Uterus (tissue), 4 donors: Measurements from ENCODE around the gene TBX2. TPM values are rescaled to one million over a fixed set of nuclear protein-coding genes. Genes with fewer than 3 reads are reported as not detected.
"Not testable (repeated sequence)": the region's sequence is repeated elsewhere in the genome, so short reads cannot be mapped to it uniquely, and the experiment has no call there.

Experiments used
- DNase-seq, 2 donors: peaks; one replicate each; pipeline ENCODE4 v3.0.0-alpha.2; 2019 to 2020
- H3K27ac ChIP-seq, 2 donors: fragments of 200-600 bp; sonication (generic); 1 replicate in 1 of 2; 2 replicates in 1 of 2; pipeline ENCODE4 v1.5.1; 2016 to 2018
- H3K27me3 ChIP-seq, 2 donors: fragments of 200-600 bp; sonication (generic); one replicate each; pipeline ENCODE4 v1.5.1; 2018 to 2019; ENCODE audit warnings: control low read depth in 1 of 2
- H3K36me3 ChIP-seq, 2 donors: fragments of 200-600 bp; sonication (generic); one replicate each; pipeline ENCODE4 v1.5.1; 2019; ENCODE audit warnings: control low read depth in 1 of 2
- H3K4me1 ChIP-seq, 2 donors: fragments of 200-600 bp; sonication (generic); one replicate each; pipeline ENCODE4 v1.5.1; 2018 to 2019; ENCODE audit warnings: control low read depth in 1 of 2
- H3K4me3 ChIP-seq, 2 donors: fragments of 200-600 bp; sonication (generic); 1 replicate in 1 of 2; 2 replicates in 1 of 2; pipeline ENCODE4 v1.5.1; 2018 to 2019; ENCODE audit warnings: mild to moderate bottlenecking in 1 of 2
- H3K9me3 ChIP-seq, 2 donors: fragments of 200-600 bp; sonication (generic); one replicate each; pipeline ENCODE4 v1.5.1; 2019; ENCODE audit warnings: control low read depth in 1 of 2
- POLR2A ChIP-seq, 2 donors: fragments of 450-650 bp; IDR thresholded peaks; one replicate each; pipeline ENCODE4 v1.6.1; 2016; ENCODE audit warnings: antibody characterized with exemption in 2 of 2, mild to moderate bottlenecking in 1 of 2, moderate library complexity in 1 of 2
- intact Hi-C: fragments of 100-400 bp; cut with DNase I; formaldehyde crosslinking; loops from one replicate; pipeline ENCODE4 v1.15.1; 2023; ENCODE audit warnings: low total_unique reads
- total RNA-seq, 4 donors: library from RNA; depleted of rRNA in 3 of 4; stranded (reverse); fragments of >200 nt in 3 of 4; gene quantifications; one replicate each; pipeline versions ENCODE4 v1.1.0 to v1.2.4, GENCODE V29; 2014 to 2023
- TF ChIP-seq, protein P1 (sequence below), 4 experiments: fragments of 200-600 bp in 2 of 4; fragments of 450-650 bp in 2 of 4; sonication (generic) in 2 of 4; IDR thresholded peaks; one replicate each; pipeline ENCODE4 v1.5.1; 2016 to 2019; ENCODE audit warnings: antibody characterized with exemption in 4 of 4, mild to moderate bottlenecking in 2 of 4, moderate library complexity in 1 of 4
- donor health status: DM: yes; HTN: yes; CAD: no.

TBX2 gene
- total RNA-seq, 4 donors from 2014 or later, result 0.29 to 40.5 (median 27.4) TPM

DNA sequence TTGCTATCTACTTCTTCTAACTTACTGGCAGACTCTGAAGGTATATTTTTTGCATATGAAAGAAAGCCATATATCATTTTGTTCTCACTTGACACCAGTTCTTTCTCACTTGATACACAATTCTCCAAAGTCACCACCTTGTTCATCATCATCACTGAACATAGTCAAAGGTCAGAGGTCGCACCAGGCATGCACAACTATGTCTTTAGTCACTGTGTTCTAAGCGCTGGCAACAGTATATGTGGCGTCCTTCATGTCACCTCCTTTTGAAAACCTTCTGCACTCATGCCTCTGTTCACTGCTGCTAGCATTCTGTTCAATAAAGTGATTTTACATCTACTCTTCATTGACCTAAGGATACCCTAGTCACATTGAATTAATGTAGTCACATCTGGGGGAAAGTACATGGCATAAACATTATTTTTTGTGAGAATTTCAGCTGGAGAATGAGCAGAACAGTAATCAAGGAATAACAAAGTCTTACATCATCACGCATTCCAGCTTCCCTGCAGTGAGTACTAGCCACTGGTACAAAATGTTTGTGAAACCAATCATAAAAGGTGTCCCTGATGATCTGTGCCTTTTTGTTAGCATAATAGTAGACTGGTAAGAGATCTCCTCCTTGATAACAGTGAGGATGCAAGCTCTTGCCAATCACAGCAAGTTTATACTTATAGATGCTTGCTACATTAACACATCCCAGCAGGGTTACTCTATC lies 32.1 kb downstream of the TBX2 start:
- no peaks in the 10 kb centered on the region for H3K4me1 ChIP-seq
- H3K9me3 ChIP-seq, result no peaks in the 10 kb centered on the region
- no peak for TF ChIP-seq POLR2A (IDR thresholded peaks at IDR 0.05)
- TF ChIP-seq, protein P1, sequence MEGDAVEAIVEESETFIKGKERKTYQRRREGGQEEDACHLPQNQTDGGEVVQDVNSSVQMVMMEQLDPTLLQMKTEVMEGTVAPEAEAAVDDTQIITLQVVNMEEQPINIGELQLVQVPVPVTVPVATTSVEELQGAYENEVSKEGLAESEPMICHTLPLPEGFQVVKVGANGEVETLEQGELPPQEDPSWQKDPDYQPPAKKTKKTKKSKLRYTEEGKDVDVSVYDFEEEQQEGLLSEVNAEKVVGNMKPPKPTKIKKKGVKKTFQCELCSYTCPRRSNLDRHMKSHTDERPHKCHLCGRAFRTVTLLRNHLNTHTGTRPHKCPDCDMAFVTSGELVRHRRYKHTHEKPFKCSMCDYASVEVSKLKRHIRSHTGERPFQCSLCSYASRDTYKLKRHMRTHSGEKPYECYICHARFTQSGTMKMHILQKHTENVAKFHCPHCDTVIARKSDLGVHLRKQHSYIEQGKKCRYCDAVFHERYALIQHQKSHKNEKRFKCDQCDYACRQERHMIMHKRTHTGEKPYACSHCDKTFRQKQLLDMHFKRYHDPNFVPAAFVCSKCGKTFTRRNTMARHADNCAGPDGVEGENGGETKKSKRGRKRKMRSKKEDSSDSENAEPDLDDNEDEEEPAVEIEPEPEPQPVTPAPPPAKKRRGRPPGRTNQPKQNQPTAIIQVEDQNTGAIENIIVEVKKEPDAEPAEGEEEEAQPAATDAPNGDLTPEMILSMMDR (IDR thresholded peaks at IDR 0.05), result no peak
- H3K27ac ChIP-seq, result no peak overlapping the region
- no peaks in the 10 kb centered on the region for H3K36me3 ChIP-seq
- intact Hi-C loops, result no loop called here
- peaks cover 0 to 4% of the 10 kb centered on the region in 2 donors for H3K27me3 ChIP-seq
- no peak overlapping the region for H3K4me3 ChIP-seq
- DNase-seq, result no peak

DNA sequence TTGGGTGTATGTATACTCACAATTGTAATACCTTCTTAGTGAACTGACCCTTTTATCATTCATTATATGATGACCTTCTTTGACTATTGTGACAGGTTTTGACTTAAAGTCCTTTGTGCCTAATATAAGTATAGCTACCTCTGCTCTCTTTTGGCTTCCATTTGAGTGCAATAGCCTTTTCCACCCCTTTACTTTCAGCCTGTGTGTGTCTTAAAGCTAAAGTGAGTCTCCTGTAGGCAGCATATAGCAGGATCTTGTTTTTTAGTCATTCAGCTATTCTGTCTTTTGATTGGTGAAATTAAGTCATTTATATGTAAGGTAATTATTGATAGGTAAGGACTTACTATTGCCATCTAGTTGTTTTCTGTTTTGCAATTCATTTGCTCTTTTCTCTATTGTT lies 36.6 kb downstream of the TBX2 start:
- Histone ChIP-seq H3K4me1 (no peaks in the 10 kb centered on the region), H3K27ac (no peak overlapping the region), H3K9me3 (peaks cover 0 to 9% of the 10 kb centered on the region in 2 donors), H3K27me3 (peaks cover 0 to 4% of the 10 kb centered on the region in 2 donors), H3K4me3 (no peak overlapping the region), H3K36me3 (no peaks in the 10 kb centered on the region)
- intact Hi-C loops, result no loop called here
- no peak for DNase-seq
- TF ChIP-seq, protein P1 (IDR thresholded peaks at IDR 0.05), result no peak
- no peak for TF ChIP-seq POLR2A (IDR thresholded peaks at IDR 0.05)

DNA sequence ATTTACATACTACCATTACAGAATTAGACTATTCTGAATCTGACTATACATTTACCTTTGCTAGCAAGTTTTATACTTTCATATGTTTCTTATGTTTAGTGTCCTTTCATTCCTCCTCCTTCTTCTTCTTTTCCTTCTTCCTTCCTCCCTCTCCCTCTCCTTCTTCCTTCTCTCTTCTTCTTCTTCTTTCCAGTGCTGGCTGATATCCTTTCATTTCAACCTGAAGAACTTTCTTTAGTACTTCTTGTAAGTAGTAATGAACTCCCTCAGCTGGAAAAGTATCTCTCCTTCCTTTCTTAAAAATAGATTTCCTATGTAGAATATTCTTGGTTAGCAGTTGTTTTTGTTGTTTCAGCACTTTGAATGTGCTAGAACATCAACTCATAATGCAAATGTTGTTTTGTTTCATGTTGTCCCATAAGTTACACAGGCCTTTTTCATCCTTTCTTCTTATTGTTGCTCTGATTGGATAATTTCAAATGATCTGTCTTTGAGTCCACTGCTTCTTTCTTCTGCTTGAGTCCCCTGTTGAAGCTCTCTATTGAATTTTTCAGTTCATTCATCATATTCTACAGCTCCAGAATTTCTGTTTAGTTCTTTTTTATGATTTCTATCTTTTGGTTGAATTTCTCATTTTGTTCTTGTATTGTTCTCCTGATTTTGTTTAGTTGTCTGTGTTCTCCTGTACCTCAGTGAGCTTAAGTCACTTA lies 37.5 kb downstream of the TBX2 start:
- Histone ChIP-seq H3K4me3 (no peak overlapping the region), H3K9me3 (peaks cover 0 to 9% of the 10 kb centered on the region in 2 donors), H3K4me1 (no peaks in the 10 kb centered on the region), H3K27me3 (peaks cover 0 to 4% of the 10 kb centered on the region in 2 donors), H3K36me3 (no peaks in the 10 kb centered on the region), H3K27ac (no peak overlapping the region)
- TF ChIP-seq, protein P1 (IDR thresholded peaks at IDR 0.05), result no peak
- TF ChIP-seq POLR2A (IDR thresholded peaks at IDR 0.05), result no peak
- DNase-seq, result no peak
- intact Hi-C loops, result no loop called here

DNA sequence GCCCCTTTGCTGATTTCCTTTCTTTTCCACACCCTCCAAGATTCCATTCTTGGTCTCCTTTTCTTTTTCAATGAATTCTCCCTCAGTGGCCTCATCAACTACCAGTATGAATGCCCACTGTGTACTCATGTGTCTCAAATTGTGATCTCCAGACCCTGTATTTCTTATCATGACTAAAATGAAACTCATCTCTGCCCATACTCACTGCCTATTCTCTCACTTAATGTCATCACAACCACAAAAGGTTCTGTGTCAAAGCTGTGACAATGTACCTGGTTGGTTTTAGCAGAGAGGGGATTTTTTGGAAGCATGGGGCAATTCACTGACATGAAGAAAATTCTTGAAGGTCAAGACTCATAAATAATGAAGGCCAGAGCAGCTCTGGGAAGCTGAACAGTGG lies 41.1 kb downstream of the TBX2 start:
- peaks cover 0 to 4% of the 10 kb centered on the region in 2 donors for H3K27me3 ChIP-seq
- H3K4me1 ChIP-seq, result no peaks in the 10 kb centered on the region
- H3K36me3 ChIP-seq, result no peaks in the 10 kb centered on the region
- intact Hi-C loops, result no loop called here
- H3K27ac ChIP-seq, result no peak overlapping the region
- H3K9me3 ChIP-seq, result peaks cover 0 to 9% of the 10 kb centered on the region in 2 donors
- TF ChIP-seq, protein P1 (IDR thresholded peaks at IDR 0.05), result no peak
- no peak for TF ChIP-seq POLR2A (IDR thresholded peaks at IDR 0.05)
- no peak overlapping the region for H3K4me3 ChIP-seq
- DNase-seq, result no peak

DNA sequence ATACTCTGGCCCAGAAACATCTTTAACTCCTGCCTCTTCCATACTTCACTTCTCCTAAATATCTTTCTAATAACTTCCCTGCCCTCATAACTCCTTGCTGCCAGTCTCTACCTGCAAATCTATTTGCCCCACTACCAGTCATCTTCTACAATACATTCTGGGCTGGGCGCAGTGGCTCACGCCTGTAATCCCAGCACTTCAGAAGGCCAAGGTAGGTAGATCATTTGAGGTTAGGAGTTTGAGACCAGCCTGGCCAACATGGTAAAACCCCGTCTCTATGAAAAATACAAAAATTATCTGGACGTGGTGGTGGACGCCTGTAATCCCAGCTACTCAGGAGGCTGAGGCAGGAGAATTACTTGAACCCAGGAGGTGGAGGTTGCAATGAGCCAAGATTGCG lies 41.9 kb downstream of the TBX2 start:
- DNase-seq, H3K4me3 ChIP-seq, H3K9me3 ChIP-seq, H3K36me3 ChIP-seq, H3K27ac ChIP-seq, H3K27me3 ChIP-seq, H3K4me1 ChIP-seq, intact Hi-C loops: not testable (repeated sequence)
